ENCODE measurements around the gene CCRL2. TPM values are rescaled to one million over a fixed set of nuclear protein-coding genes. Genes with fewer than 3 reads are reported as not detected.

The CCRL2 gene, protein sequence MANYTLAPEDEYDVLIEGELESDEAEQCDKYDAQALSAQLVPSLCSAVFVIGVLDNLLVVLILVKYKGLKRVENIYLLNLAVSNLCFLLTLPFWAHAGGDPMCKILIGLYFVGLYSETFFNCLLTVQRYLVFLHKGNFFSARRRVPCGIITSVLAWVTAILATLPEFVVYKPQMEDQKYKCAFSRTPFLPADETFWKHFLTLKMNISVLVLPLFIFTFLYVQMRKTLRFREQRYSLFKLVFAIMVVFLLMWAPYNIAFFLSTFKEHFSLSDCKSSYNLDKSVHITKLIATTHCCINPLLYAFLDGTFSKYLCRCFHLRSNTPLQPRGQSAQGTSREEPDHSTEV
- 0.22 and 0.26 TPM in 2 replicates for total RNA-seq

DNA sequence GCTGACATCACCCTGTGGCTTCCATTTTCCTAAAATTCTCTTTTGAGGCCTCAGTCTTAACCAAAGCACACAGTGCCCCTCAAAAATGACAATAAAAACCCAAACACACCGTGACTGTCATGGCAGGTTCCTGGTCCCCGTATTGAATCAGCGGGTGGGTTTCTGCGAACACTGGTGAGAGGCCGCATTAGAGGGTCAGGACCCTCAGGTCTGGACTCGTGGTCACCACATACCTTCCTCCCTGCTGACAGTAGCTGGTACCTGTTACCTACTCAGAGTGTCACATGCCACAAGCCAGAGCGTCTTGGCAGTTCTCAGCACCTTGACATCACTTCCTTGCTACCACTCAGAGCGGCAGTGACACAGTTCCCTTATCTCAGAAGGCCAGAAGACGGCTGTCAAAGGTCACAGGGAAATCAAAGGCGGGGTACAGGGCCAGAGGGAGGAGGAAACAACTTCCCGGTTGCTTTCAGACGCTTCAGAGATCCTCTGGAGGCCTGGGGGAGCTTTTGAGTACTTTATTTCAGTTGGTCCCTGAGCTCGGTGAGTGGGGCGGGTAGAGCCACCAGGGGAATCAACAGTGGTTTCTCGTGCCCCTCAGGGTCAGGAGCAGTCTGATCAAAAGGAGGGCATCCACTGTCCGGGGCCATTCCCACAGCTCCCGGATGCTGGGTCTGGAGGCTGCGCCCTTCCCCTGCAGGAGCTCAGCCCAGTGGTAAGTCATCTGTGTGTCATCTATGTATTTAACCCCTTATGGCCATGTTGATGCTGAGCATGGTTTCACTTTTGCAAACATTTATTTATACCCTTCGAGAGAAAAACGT, at the start of gene CCRL2, which contains the start of gene CCR5AS:
TSS of gene CCRL2 (plus strand) at position 472 of the 824 bp plus-strand sequence. CDS start 821 bp downstream, outside the sequence.
TSS of gene CCR5AS (minus strand) at position 279 of the 824 bp plus-strand sequence.

DNA sequence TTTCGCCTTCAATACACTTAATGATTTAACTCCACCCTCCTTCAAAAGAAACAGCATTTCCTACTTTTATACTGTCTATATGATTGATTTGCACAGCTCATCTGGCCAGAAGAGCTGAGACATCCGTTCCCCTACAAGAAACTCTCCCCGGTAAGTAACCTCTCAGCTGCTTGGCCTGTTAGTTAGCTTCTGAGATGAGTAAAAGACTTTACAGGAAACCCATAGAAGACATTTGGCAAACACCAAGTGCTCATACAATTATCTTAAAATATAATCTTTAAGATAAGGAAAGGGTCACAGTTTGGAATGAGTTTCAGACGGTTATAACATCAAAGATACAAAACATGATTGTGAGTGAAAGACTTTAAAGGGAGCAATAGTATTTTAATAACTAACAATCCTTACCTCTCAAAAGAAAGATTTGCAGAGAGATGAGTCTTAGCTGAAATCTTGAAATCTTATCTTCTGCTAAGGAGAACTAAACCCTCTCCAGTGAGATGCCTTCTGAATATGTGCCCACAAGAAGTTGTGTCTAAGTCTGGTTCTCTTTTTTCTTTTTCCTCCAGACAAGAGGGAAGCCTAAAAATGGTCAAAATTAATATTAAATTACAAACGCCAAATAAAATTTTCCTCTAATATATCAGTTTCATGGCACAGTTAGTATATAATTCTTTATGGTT, 36.1 kb upstream of the CCRL2 start, which contains the start of gene CCR5:
TSS of gene CCR5 (plus strand) at position 108 of the 680 bp plus-strand sequence. CDS start 1,957 bp downstream, outside the sequence.

Other genes starting within 250 kb of the CCRL2 start
- not detected in 2 replicates for gene CCR1, start 198.9 kb upstream of the CCRL2 start, total RNA-seq
- not detected in 2 replicates for gene CCR3, start 164.8 kb upstream of the CCRL2 start, total RNA-seq
- gene CCR2, start 53.1 kb upstream of the CCRL2 start, total RNA-seq = not detected in 2 replicates
- 0.09 TPM in 1 of 2 replicates, not detected in the other for gene CCR5, start 36.3 kb upstream of the CCRL2 start, total RNA-seq
- gene LTF, start 57.6 kb downstream of the CCRL2 start, total RNA-seq = under 0.01 and 0.26 TPM in 2 replicates
- not detected in 2 replicates for gene RTP3, start 90.7 kb downstream of the CCRL2 start, total RNA-seq
- gene LRRC2, start 159.0 kb downstream of the CCRL2 start, total RNA-seq = under 0.01 and 0.17 TPM in 2 replicates
- gene FAM240A, start 205.3 kb downstream of the CCRL2 start, total RNA-seq = not detected in 2 replicates